Fibroblast of the conjunctiva (primary cell): ENCODE data around the gene TMIGD3.

Source experiments
- DNase-seq: peaks from one replicate; pipeline ENCODE4 v3.0.0-alpha.2; 2010; ENCODE audit warnings: low read depth

Gene TMIGD3

DNA sequence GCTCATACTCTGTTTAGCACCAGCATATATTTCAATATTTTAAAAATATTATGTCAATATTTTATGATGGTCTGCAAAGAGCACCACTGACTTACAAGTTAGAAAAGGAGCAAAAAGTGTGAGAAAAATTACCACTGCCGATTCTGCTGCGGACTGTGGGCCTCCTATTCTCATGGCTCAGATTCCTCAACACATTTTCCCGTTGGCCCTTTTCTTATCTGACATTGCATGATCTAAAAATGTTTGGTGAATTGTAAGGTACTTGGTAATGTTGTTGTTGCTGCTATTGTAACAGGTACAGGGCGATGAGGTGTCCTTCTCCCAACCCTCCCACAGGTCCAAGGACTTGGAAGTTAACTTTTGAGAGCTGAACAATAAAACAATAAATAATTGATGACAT is 28.9 kb downstream of the TMIGD3 start:
- DNase-seq: no peak

GRCh38 chr1:111474106-111474505 is 29.3 kb downstream of the TMIGD3 start:
- DNase-seq: no peak

GRCh38 chr1:111471538-111471937 is 31.9 kb downstream of the TMIGD3 start:
- no peak for DNase-seq

DNA sequence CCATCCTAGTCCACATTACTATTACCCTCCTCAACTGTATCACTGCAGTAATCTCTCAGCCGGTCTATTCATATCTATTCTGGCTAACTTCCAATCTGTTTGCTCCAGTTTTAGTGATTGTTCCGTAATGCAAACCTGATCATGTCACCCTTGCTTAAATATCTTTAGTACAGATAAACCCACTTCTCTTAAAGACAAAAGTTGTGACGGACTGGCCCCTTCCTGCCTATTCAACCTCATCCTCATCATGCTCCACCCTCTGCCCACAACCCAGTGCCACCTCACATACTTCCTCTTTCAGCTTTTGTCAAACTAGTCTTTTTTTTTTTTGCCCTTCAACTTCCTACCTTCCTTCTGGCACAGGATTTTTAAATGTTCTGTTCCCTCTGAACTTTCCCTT is 32.4 kb downstream of the TMIGD3 start:
- no peak for DNase-seq

DNA sequence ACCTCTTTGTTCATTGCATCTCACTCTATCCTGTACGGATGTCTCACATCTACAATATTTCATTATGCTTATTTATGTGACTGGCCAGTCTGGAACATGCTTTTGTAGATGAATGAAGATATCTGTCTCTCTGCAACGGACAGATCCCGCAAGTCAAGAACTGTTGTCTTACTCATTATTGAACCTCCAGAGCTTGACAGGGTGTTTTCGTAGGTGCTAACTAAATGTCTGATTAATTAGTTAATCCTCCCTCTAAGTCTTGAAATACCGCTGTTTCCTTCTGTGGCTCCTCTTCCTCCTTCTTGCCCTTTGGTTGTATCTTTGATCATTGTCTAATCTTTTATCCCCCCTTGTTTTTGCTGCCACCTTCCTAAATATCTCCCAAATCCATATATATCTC is 32.8 kb downstream of the TMIGD3 start:
- no peak for DNase-seq

DNA sequence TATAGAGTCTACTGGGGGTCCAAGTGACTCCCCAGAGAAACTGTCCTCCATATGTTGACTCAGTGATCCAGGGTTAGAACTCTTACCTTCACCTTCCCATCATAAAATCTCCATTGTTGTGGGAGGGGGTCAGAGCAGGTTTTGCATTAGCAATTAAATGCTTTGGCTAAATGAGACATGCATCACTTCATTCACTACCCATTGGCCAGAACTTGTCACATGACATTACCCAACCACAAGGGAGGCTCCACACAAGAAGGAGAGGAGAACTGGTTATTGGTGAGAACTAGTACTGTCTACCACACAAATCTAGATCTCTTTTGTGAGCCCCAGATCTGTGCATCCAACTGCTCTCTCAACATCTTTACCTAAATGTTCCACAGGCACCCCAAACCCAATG is 33.9 kb downstream of the TMIGD3 start:
- no peak for DNase-seq

DNA sequence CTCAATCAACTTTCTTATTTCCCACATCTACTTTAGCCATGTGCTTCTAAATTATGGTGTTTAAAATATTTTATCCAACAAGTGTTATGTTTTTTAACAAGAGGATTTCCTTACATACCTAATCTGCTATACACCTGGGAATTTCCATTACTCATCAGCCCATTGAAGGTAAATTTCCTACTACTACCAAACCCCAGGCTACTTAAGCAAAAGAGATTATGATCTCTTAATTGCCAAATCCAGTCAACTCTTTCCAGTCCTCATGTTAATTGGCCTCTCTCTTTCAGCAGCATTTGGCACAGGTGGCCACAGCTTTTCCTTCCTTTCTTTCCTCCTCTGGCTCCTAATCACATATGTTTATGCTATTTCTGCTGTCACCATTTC is 34.7 kb downstream of the TMIGD3 start:
- no peak for DNase-seq

DNA sequence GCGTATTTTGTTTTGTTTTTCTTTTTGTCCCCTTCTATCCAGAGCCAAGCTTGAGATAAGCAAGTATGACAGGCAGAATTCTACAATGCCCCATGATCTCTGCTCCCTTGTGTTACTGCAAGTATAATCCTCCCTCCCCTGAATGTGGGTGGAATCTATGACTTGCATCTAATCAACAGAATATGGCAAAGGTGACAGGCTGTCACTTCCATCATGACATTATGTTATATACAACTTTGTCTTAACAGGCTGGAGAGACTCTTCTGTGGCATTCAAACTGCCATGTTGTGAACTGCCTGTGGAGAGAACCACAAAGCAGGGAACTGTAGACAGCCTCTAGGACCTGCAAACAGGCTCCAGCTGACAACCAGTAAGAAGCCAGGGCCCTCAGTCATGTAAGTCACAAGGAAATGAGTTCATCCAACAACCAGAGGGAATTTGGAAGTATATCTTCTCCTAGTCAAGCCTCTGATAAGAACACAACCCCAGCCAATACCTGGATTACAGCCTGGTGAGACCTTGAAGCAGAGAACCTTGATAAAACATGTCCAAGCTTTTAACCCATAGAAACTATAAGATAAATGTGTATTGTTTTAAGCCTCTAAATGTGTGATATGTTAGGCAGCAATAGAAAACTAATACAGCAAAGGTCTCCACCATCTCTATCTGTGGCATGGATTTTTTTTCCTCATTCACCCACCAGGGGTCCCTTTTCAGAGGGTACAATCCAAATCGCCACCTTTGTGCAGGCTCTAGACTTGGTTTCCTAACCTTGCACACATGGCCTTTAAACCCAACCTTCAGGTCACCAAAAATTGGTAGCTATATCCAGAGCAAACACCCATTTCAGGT is 35.3 kb downstream of the TMIGD3 start:
- no peak for DNase-seq

DNA sequence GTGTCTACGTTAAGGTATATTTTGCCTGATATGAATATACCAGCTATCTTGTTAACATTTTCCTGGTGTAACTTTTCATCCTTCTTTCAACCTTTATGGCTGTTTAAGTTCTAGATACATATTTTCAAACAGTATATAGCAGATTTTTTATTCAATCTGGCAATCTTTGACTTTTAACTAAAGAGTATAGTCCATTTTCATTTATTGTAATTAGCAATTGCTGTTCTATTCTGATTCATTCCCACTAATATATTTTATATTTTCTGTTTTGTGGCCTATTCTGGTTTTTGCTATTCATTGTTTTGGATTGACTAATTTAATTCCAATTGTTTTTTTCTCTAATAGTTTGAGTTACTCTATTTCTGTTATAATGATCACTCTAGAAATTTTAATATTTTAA is 37.0 kb downstream of the TMIGD3 start:
- DNase-seq: no peak

DNA sequence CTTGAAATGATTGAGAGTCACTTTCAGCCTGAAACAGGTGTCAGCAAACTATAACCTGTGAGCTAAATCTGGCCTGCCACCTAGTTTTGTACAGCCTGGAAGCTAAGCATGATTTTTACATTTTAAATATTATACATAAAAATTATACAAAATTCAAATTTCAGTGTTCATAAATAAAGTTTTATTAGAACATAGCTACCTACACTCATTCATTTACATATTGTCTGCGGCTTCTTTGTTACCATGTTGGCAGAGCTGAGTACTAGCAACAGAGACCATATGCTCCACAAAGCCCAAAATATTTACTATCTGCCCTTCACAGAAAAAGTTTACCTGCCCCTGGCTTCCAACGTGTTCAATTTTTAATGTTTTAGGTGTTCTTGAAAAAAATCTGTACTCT is 37.7 kb downstream of the TMIGD3 start:
- no peak for DNase-seq

GRCh38 chr1:111463029-111463683 is 40.3 kb downstream of the TMIGD3 start:
- no peak for DNase-seq

DNA sequence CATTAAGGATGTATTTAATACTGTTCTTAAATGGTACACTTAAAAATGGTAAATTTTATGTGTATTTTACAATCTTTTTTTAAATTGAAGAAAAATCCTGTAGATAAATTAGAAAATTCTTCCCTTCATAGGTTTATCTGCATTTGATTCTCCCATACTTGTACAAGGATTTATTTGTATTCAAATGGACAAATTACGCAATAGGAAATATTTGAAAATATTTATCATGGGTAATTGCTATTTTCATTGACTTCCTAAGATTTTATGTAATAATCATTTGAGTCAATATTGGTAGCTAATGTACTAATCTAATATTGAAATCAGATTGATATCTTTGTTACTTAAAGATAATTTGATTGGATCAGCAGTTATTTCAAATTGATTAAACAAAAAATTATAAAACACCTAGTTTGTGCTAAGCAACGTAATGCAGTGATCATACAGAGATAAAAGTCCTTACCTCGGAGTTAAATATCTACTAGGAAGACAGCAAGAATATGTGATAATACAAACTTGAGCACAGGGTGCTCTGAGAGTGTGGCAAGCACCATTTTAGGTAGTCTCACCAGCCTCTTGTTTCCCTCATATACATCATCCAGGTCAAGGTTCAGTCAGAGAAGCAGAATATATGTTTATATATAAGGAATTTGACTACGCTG is 40.9 kb downstream of the TMIGD3 start:
- DNase-seq: no peak

- DNase-seq: no peak
Measured at GRCh38 chr1:111461765-111462164, 41.7 kb downstream of the TMIGD3 start.

DNA sequence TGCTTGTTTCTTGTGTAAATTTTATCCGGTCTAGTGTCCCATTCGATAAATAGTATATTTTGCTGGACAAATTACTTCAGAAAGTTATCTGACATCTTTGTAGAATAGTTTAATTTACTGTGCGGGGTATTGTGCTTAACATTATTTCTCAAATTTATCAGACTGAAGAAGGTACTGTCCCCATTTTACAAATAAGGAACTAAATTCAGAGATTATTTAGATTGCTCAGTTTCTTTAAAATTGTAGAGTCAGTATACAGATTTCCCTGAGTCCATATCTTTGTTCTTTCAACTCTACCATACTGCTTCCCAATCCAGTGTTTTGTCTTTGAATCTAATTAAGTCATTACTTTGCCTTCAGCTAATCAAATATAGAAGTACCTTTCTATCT is 47.8 kb downstream of the TMIGD3 start:
- no peak for DNase-seq

GRCh38 chr1:111454859-111455641 is 48.4 kb downstream of the TMIGD3 start:
- DNase-seq: no peak

- DNase-seq: no peak
Measured at GRCh38 chr1:111453706-111454105, 49.7 kb downstream of the TMIGD3 start.

GRCh38 chr1:111452581-111452980 is 50.9 kb downstream of the TMIGD3 start:
- no peak for DNase-seq

GRCh38 chr1:111450185-111450584 is 53.2 kb downstream of the TMIGD3 start:
- DNase-seq: no peak

- DNase-seq: no peak
Measured at GRCh38 chr1:111449703-111450017, 53.8 kb downstream of the TMIGD3 start.

GRCh38 chr1:111448918-111449702 is 54.3 kb downstream of the TMIGD3 start, which contains the start of the genes ATP5PB and WDR77:
ATP5PB (plus strand) TSS chr1:111449464; CDS start chr1:111449542, 78 bp downstream.
WDR77 (minus strand) TSS chr1:111449256; CDS start chr1:111449169, 87 bp downstream.
- peak; percentile 98 for DNase-seq

GRCh38 chr1:111448482-111448917 is 54.9 kb downstream of the TMIGD3 start:
- DNase-seq: no peak
